Kidney (tissue), 14 donors: Measurements from ENCODE around the gene PRRX2. TPM values are rescaled to one million over a fixed set of nuclear protein-coding genes. Genes with fewer than 3 reads are reported as not detected.

Source experiments
- DNase-seq, 5 donors: peaks; one replicate each; pipeline ENCODE4 v3.0.0-alpha.2; 2013 to 2020
- FAIRE-seq: peaks from 2 replicates; lab custom pipeline; 2012; peaks lifted over from hg19 to GRCh38; lab: Jason Lieb, UNC
- H3K27ac ChIP-seq, 2 donors: one replicate each; pipeline ENCODE4 v1.7.0; 2013; ENCODE audit warnings: low read depth in 2 of 2, low read length in 2 of 2, inconsistent platforms in 1 of 2
- H3K27me3 ChIP-seq: one replicate; pipeline ENCODE4 v1.7.1; 2013; ENCODE audit warnings: low read length, inconsistent platforms; ENCODE audit not compliant: control insufficient read depth, insufficient read depth
- H3K36me3 ChIP-seq, 3 donors: one replicate each; pipeline versions ENCODE4 v1.7.0 to v1.7.1; 2013; ENCODE audit warnings: low read length in 3 of 3, control low read depth in 1 of 3, inconsistent platforms in 1 of 3; ENCODE audit not compliant: insufficient read depth in 3 of 3, control insufficient read depth in 2 of 3
- H3K4me1 ChIP-seq, 3 donors: one replicate each; pipeline versions ENCODE4 v1.7.0 to v1.7.1; 2013; ENCODE audit warnings: low read length in 3 of 3, inconsistent platforms in 1 of 3, low read depth in 1 of 3; ENCODE audit not compliant: control insufficient read depth in 2 of 3, insufficient read depth in 2 of 3
- H3K4me3 ChIP-seq, 3 donors: one replicate each; pipeline versions ENCODE4 v1.7.0 to v1.8.1; 2013; ENCODE audit warnings: low read length in 3 of 3, control low read depth in 1 of 3, inconsistent platforms in 1 of 3
- H3K9ac ChIP-seq, 3 donors: one replicate each; pipeline versions ENCODE4 v1.7.0 to v1.7.1; 2013; ENCODE audit warnings: low read length in 3 of 3, control low read depth in 1 of 3, inconsistent platforms in 1 of 3
- H3K9me3 ChIP-seq, 3 donors: one replicate each; pipeline versions ENCODE4 v1.7.0 to v1.7.1; 2013; ENCODE audit warnings: low read length in 3 of 3, control low read depth in 1 of 3, inconsistent platforms in 1 of 3; ENCODE audit not compliant: control insufficient read depth in 2 of 3, insufficient read depth in 1 of 3
- intact Hi-C: fragments of 100-400 bp; cut with DNase I; formaldehyde crosslinking; loops from one replicate; pipeline ENCODE4 v1.11.1; 2022
- polyA plus RNA-seq: library from polyadenylated mRNA; stranded (reverse); fragments of 350-450 nt; fragmentation: Illumina TruSeq; extraction: RNeasy Lipid Tissue Mini Kit (QIAGEN cat#74804); gene quantifications from one replicate; pipeline ENCODE4 v1.2.3, GENCODE V29; 2014; ENCODE audit warnings: low read depth, low replicate concordance; ENCODE audit not compliant: insufficient read depth
- total RNA-seq: library from RNA; stranded (reverse); fragmentation: NEBNext Ultra II Directional; extraction: Animal tissue kit (Norgen Biotek cat#: 25700); gene quantifications from one replicate; pipeline ENCODE4 v1.2.1, GENCODE V29; 2021
- TF ChIP-seq, protein P1 (sequence below): IDR thresholded peaks from 3 replicates; pipeline ENCODE4 v1.5.1; 2012; ENCODE audit warnings: mild to moderate bottlenecking, moderate library complexity, borderline replicate concordance; ENCODE audit not compliant: insufficient read depth; ENCODE audit errors: extremely low read depth
- donor health status: control.
- donor health status: control.
- donor health status: control.
- donor health status: control.
- donor health status: control.
- donor health status: DM: yes; HTN: yes; CAD: no.
- donor health status: Normal renal cell carcinoma (clear cell type).

Gene PRRX2
- total and polyA plus RNA-seq, 2 donors from 2014 or later, result 1.8 to 2.3 TPM

DNA sequence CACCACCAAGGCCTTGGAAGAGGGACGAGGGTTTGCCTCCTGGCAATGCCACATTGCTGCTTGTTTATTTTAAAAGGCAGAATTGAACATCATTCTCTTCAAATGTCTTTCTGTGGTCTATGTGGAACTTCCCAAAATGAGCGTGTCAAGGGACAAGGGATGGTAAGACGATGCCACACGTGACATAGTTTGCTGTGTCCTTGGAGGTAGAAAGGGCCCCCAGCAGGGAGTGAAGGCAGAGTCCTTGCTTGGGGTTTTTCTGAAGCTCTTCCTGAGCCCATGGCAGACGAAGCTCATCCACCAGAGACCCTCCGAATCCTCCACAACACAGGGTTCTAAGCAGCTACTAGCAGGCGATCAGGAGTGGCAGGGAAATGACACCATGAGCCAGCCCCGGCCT lies 28.3 kb downstream of the PRRX2 start:
- Histone ChIP-seq H3K4me1 (no peaks in the 10 kb centered on the region), H3K27me3 (peaks cover 2% of the 10 kb centered on the region), H3K27ac (no peak overlapping the region), H3K9ac (no peak overlapping the region), H3K4me3 (no peak overlapping the region), H3K36me3 (no peaks in the 10 kb centered on the region), H3K9me3 (no peaks in the 10 kb centered on the region)
- intact Hi-C loops, result no loop called here
- DNase-seq, result no peak
- no peak for FAIRE-seq
- TF ChIP-seq, protein P1, sequence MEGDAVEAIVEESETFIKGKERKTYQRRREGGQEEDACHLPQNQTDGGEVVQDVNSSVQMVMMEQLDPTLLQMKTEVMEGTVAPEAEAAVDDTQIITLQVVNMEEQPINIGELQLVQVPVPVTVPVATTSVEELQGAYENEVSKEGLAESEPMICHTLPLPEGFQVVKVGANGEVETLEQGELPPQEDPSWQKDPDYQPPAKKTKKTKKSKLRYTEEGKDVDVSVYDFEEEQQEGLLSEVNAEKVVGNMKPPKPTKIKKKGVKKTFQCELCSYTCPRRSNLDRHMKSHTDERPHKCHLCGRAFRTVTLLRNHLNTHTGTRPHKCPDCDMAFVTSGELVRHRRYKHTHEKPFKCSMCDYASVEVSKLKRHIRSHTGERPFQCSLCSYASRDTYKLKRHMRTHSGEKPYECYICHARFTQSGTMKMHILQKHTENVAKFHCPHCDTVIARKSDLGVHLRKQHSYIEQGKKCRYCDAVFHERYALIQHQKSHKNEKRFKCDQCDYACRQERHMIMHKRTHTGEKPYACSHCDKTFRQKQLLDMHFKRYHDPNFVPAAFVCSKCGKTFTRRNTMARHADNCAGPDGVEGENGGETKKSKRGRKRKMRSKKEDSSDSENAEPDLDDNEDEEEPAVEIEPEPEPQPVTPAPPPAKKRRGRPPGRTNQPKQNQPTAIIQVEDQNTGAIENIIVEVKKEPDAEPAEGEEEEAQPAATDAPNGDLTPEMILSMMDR, result no peak

DNA sequence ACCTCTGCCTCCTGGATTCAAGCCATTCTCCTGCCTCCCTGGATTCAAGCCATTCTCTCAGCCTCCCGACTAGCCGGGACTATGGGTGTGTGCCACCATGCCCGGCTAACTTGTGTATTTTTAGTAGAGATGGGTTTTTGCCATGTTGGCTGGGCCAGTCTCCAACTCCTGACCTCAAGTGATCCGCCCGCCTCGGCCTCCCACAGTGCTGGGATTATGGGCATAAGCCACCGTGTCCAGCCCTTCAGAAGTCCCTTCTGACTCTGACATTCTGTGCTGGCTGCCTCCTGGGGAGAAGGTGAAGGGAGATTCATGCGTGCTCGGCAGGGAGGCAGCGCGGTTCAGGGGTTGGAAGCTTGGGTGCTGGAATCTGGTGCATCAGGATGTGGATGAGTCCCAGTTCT lies 28.8 kb downstream of the PRRX2 start:
- FAIRE-seq, result no peak

DNA sequence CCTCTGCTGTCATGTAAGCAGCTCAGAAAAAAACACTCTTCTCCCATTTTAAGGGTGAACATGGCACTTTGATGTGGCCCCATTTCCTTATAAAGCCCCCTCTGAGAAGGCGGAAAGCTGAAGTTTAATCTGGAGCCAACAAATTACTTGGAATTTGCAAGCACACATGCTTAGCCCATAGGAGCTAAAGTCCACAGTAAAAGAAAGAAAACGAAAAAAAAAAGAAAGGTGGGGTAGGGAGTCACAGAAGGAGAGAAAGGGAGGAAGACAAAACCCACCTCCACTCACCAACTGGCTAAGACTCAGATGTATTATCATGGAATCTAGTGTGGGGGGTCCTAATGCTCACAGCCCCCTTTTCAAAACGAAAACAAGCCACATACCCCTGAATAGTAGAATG lies 30.4 kb downstream of the PRRX2 start:
- H3K9ac ChIP-seq, result no peak overlapping the region
- no peaks in the 10 kb centered on the region for H3K4me1 ChIP-seq
- DNase-seq, result no peak
- intact Hi-C loops, result no loop called here
- H3K36me3 ChIP-seq, result no peaks in the 10 kb centered on the region
- TF ChIP-seq, protein P1, result no peak
- no peak for FAIRE-seq
- H3K27me3 ChIP-seq, result peaks cover 2% of the 10 kb centered on the region
- H3K9me3 ChIP-seq, result no peaks in the 10 kb centered on the region
- H3K27ac ChIP-seq, result no peak overlapping the region
- no peak overlapping the region for H3K4me3 ChIP-seq

More for the DNA sequence above, 28.8 kb downstream of the PRRX2 start:
- intact Hi-C loops, result no loop called here
- no peak overlapping the region for H3K9ac ChIP-seq
- H3K9me3 ChIP-seq, result no peaks in the 10 kb centered on the region
- H3K36me3 ChIP-seq, result no peaks in the 10 kb centered on the region
- H3K4me1 ChIP-seq, result no peaks in the 10 kb centered on the region
- TF ChIP-seq, protein P1, result no peak
- no peak overlapping the region for H3K27ac ChIP-seq
- peaks cover 2% of the 10 kb centered on the region for H3K27me3 ChIP-seq
- no peak overlapping the region for H3K4me3 ChIP-seq
- DNase-seq, result no peak
